ENCODE measurements around the gene IGF1R. TPM values are rescaled to one million over a fixed set of nuclear protein-coding genes. Genes with fewer than 3 reads are reported as not detected.
A peak's percentile ranks its signal among the peaks of the same experiment; 100 is the strongest.

Gene IGF1R
- total RNA-seq, 2 donors from 2014 or later, result 35.0 to 37.0 TPM

- intact Hi-C loops (cut with DNase I), result no loop called here
- H3K36me3 ChIP-seq, result no peaks in the 10 kb centered on the region
- H3K4me3 ChIP-seq, result no peak overlapping the region
- no peak overlapping the region for H3K27ac ChIP-seq
- H3K4me1 ChIP-seq, result peaks cover 7% of the 10 kb centered on the region
- no peaks in the 10 kb centered on the region for H3K9me3 ChIP-seq
- no peaks in the 10 kb centered on the region for H3K27me3 ChIP-seq
- no peak overlapping the region for H3K9ac ChIP-seq (ENCODE audit: low read depth in 2 of 2, low read length in 2 of 2)
- no peak for DNase-seq
- TF ChIP-seq CTCF (IDR thresholded peaks at IDR 0.05), result no peak
Observed at GRCh38 chr15:98723195-98723594, 74.9 kb downstream of the IGF1R start.

GRCh38 chr15:98724048-98724447 lies 75.7 kb downstream of the IGF1R start:
- H3K27ac ChIP-seq, result peak overlapping the region; percentile 24
- DNase-seq, result no peak
- TF ChIP-seq CTCF (IDR thresholded peaks at IDR 0.05), result no peak
- H3K4me3 ChIP-seq, result no peak overlapping the region
- intact Hi-C loops (cut with DNase I), result no loop called here
- no peaks in the 10 kb centered on the region for H3K27me3 ChIP-seq
- H3K36me3 ChIP-seq, result no peaks in the 10 kb centered on the region
- no peaks in the 10 kb centered on the region for H3K9me3 ChIP-seq
- peak overlapping the region in 1 of 2 donors; percentile 64 for H3K9ac ChIP-seq (ENCODE audit: low read depth in 2 of 2, low read length in 2 of 2)
- H3K4me1 ChIP-seq, result peaks cover 7% of the 10 kb centered on the region

GRCh38 chr15:98724494-98724893 lies 76.2 kb downstream of the IGF1R start:
- intact Hi-C loops (cut with DNase I), result no loop called here
- Histone ChIP-seq H3K36me3 (no peaks in the 10 kb centered on the region), H3K9ac (ENCODE audit: low read depth in 2 of 2, low read length in 2 of 2) (peak overlapping the region in 1 of 2 donors; percentile 64), H3K27me3 (no peaks in the 10 kb centered on the region), H3K27ac (peak overlapping the region; percentile 24), H3K4me3 (no peak overlapping the region), H3K9me3 (no peaks in the 10 kb centered on the region), H3K4me1 (peaks cover 7% of the 10 kb centered on the region)
- no peak for DNase-seq
- no peak for TF ChIP-seq CTCF (IDR thresholded peaks at IDR 0.05)

- no peaks in the 10 kb centered on the region for H3K36me3 ChIP-seq
- H3K4me1 ChIP-seq, result peaks cover 7% of the 10 kb centered on the region
- H3K27me3 ChIP-seq, result no peaks in the 10 kb centered on the region
- DNase-seq, result peak; percentile 42
- no peak overlapping the region for H3K4me3 ChIP-seq
- TF ChIP-seq CTCF (IDR thresholded peaks at IDR 0.05), result no peak
- H3K9me3 ChIP-seq, result no peaks in the 10 kb centered on the region
- H3K27ac ChIP-seq, result no peak overlapping the region
- H3K9ac ChIP-seq (ENCODE audit: low read depth in 2 of 2, low read length in 2 of 2), result no peak overlapping the region
- intact Hi-C loops (cut with DNase I), result no loop called here
Observed at GRCh38 chr15:98725874-98726273, 77.5 kb downstream of the IGF1R start.

- DNase-seq, result peak; percentile 83
- Histone ChIP-seq H3K9me3 (no peaks in the 10 kb centered on the region), H3K36me3 (no peaks in the 10 kb centered on the region), H3K4me1 (peaks cover 7% of the 10 kb centered on the region), H3K4me3 (no peak overlapping the region), H3K27me3 (no peaks in the 10 kb centered on the region), H3K27ac (peak overlapping the region; percentile 65), H3K9ac (ENCODE audit: low read depth in 2 of 2, low read length in 2 of 2) (peak overlapping the region in 1 of 2 donors; percentile 67)
- TF ChIP-seq CTCF (IDR thresholded peaks at IDR 0.05), result no peak
- intact Hi-C loops (cut with DNase I), result no loop called here
Observed at GRCh38 chr15:98727115-98728040, 79.0 kb downstream of the IGF1R start.

Measured in colonic mucosa (tissue), 4 donors.